SIG-M5 treated with dmso at 0.1 percent for 504 hours (cell line): ENCODE data around the gene TOX2.
A peak's percentile ranks its signal among the peaks of the same experiment; 100 is the strongest.

ENCODE experiments used
- DNase-seq: peaks from one replicate; lab custom pipeline; 2025; ENCODE audit not compliant: unreplicated experiment; lab: John Stamatoyannopoulos, UW

TOX2 gene

GRCh38 chr20:43914311-43915210 lies at the start of gene TOX2:
Gene TOX2, plus strand, starts transcription at chr20:43914852. Its CDS starts 40 bp downstream, at chr20:43914892.
- peak; percentile 18 for DNase-seq

DNA sequence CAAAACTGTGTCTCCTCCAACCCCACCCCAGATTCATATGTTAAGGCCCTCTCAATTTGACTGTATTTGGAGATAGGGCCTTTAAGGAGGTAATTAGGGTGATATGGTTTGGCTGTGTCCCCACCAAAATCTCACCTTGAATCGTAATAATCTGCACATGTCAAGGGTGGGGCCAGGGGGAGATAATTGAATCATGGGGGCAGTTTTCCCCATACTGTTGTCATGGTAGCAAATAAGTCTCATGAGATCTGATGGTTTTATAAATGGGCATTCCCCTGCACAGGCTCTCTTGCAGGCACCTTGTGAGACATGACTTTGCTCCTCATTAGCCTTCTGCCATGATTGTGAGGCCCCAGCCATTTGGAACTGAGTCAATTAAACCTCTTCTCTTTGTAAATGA lies 46.6 kb upstream of the TOX2 start:
- no peak for DNase-seq

DNA sequence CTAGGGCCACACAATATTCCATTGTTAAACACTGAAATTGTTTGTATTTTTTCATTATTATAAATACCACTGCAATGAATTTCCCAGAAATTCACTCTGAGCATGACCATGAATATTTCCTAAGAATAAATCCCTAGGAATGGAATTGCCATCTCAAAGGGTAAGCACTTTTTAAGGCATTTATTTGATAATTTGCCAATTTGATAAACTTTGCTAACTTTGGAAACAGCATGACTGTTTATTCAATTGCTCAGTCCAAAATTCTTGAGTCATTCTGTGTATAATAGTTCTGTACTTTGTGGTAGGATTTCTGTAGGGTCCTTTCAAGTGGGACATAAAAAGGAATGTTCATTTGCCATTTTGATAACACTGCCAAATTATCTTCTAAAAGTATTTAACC lies 44.2 kb upstream of the TOX2 start:
- DNase-seq = no peak

DNA sequence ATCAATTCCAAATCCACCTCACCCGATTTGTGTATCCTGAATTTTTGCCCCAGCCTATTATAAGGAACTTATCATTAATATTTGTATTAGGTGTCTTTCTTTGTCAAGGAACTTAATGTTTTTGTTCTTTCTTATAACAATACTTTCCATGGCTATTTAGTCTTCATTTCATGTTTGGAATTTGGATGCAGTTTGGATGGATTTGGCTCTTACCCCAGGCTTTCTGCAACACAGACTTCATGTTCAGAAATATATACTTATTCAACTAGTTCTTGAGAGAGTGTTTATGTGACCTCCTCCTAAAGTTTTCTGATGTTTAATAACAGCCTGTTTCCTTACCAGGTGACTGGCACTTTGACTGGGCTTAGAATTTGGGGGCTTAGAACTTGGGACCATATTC lies 35.9 kb upstream of the TOX2 start:
- no peak for DNase-seq

DNA sequence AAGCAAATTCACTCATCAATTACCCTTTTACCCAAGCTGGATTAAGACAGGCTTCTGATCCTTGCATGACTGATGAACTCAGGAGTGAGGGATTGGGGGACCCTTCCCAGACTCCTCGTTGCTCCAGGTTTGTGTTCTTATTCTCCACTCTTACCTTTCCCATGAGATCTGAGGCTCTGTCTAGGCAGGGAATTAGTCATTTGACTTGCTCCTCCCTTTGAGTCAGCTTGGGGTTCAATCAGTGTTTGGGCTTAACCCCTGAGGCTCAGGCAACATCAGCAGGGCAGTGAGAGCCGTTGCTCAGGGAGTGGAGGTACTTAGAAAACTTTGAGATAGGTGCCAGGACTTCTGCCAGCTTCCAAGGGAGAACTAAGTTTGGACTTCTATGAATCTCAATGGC lies 20.7 kb upstream of the TOX2 start:
- DNase-seq = no peak

DNA sequence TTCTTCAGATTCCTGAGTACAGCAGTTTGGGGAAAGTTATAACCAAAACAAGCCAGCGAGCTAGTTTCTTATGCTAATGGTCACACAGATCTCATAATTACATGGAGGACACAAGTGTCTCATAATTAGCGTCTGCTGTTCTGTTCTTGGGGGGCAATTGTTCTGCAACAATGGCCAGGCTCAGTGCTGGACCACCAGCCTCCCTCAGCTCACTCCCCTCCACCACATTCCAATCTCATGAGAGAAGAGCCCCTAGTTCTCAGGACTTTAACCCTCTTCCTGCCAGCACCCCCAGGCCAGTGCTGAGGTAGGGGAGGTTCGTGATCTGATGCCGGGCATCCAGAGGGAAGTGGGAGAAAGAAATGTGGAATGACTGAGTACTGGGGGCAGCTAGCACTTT lies 20.2 kb upstream of the TOX2 start:
- no peak for DNase-seq

DNA sequence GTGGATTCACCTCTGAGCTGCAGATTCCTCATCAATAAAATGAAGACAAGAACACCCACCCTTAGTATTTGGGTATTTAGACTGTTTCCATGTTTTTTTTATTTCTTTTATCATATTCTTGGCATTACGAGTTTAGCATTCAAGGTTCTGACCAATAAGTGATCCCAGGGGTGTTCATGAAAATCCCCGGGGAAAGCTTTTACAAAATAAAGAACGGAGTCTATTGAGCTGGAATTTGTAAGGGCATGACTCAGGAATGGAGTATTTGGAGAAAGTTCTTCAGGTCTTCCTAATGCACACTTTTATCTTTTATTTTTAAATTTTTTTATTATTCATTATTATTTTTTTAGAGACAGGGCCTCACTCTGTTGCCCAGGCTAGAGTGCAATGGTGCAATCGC lies 19.4 kb upstream of the TOX2 start:
- no peak for DNase-seq

GRCh38 chr20:43899274-43900120 lies 15.2 kb upstream of the TOX2 start:
- no peak for DNase-seq

DNA sequence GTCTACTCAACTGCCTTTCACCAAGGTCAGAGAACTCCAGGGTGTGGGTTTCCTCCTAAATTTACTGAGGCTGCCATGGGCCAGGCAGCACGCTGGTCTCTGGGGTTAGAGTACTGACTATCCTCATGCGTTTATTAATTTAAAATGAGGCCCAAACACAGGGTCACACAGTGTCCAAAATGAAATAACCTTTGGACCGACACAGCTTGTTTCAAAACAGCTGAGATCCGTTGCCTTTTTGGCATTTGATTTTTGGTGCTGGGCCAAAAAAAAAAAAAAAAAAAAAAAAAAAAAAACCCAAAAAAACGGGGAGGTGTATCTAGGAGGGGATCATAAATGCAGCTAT lies 14.6 kb upstream of the TOX2 start:
- no peak for DNase-seq

DNA sequence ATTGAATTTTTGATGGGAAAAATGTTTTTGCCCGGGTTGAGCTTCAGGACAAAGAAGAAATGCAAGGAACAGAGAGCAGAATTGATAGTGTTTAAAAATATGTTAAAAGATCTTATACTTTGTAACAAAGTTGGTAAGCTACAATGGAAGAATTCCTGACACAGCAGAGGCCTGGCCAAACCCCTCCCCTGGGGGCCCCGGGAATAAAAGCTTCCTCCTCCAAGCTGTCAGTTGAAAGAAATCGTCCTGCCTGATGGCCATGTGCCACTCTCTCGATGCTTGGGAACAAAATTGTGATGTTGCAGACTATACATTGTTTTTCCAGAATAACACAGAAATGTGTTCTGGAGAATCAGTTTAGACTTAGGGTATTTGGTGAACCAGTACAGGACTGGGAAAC lies 14.2 kb upstream of the TOX2 start:
- no peak for DNase-seq

DNA sequence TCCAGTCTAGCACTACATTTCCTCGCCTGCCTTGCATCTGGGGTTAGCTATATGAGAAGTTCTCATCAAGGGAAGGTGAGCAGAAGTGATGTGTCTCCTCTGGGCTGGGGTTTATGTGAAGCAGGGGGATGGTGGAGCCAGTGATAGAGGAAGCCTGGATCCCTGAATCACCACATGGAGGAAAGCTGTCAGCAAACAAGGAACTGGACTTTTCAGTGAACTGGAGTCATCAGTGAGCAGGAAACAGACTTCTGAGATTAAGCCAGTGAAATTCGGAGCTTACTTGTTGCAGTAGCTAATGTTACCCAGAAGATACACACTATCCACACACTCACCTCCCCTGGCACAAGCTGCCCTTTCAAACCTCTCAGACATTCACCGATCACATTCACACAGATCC lies 13.4 kb upstream of the TOX2 start:
- no peak for DNase-seq

GRCh38 chr20:43903953-43904826 lies 10.5 kb upstream of the TOX2 start:
- no peak for DNase-seq

DNA sequence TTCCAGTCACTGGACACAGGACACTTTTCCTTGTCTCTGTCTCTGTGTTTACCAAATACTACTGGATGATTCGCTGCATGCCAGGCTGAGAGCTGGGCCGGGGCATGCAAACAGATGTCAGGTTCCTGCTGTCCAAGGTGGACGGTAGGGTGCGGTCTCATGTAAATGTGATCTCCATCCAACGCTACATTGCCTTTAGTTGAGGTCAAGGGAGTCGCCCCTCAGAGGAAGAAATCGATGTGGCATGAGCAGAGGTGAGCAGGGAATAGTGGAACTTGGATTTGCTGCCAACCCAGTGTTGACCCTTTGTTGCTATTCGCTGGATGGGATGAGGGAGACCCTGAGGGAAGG lies 9.8 kb upstream of the TOX2 start:
- no peak for DNase-seq

- DNase-seq = no peak
These were observed 8.1 kb upstream of the TOX2 start for GRCh38 chr20:43906505-43907034.

GRCh38 chr20:43909211-43909610 lies 5.4 kb upstream of the TOX2 start:
- DNase-seq = no peak

DNA sequence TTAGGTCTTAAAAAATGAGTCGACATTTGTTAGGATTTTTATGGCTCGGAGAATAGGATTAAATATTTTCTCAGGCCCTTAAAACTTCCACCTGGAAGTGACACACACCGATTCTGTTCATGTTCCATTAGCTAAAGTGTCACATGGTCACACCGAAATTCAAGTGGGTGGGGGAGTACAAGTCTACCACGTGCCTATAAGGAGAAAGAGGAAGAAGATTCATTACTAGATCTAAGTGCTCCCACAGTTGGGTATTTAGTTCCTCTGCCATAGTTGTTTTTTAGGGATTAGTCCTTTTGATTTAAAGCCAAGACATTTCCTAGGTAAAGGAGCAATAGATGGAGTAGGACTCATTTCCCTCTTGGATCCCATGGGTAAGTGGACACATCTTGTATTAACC lies 4.9 kb upstream of the TOX2 start:
- DNase-seq = peak; percentile 31

DNA sequence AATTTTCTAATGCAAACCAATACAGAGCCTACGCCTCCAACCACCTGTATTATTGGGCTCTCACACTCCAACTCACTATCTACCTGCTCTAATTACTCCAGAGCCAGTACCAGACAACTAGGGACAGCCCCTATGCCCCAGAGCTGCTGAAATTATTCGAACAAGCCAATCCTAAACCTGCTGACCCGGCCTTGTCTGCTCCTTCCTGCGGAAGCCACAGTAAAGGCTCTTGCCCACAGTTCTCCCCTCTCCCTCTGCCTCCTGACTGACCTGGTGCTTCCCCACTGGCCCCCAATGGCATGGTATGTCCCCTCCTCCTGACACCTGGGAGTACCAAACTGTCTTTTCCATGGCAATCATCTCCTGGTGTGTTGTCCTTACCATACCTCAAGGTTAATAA lies 4.1 kb upstream of the TOX2 start:
- no peak for DNase-seq

GRCh38 chr20:43911066-43911465 lies 3.6 kb upstream of the TOX2 start:
- peak; percentile 13 for DNase-seq

- no peak for DNase-seq
These were observed 1.2 kb upstream of the TOX2 start for GRCh38 chr20:43913291-43914025.
